ENCODE results near the gene PIK3CD. TPM values are rescaled to one million over a fixed set of nuclear protein-coding genes. Genes with fewer than 3 reads are reported as not detected.

PIK3CD gene
- total RNA-seq, 6 experiments from 2014 or later = 7.3 to 14.6 (median 9.2) TPM

- Mint-ChIP-seq H3K4me1 (ENCODE audit: low read depth) (peaks cover 18% of the 10 kb centered on the region), H3K27me3 (ENCODE audit: insufficient read depth) (peaks cover 6% of the 10 kb centered on the region; the same call in 1 of the 2 replicates)
- DNase-seq = no peak
Measured at GRCh38 chr1:9655836-9656235, 4.3 kb downstream of the PIK3CD start.

GRCh38 chr1:9657521-9658032, 6.0 kb downstream of the PIK3CD start:
- Mint-ChIP-seq H3K9me3 (no peaks in the 10 kb centered on the region), H3K4me1 (ENCODE audit: low read depth) (peaks cover 13% of the 10 kb centered on the region), H3K27me3 (ENCODE audit: insufficient read depth) (peaks cover under 1% of the 10 kb centered on the region), H3K27ac (no peak overlapping the region), H3K4me3 (no peak overlapping the region), H3K36me3 (ENCODE audit: low read depth) (no peaks in the 10 kb centered on the region)
- DNase-seq = no peak
- no peak for TF ChIP-seq CTCF (IDR thresholded peaks at IDR 0.05)

More at GRCh38 chr1:9655836-9656235, 4.3 kb downstream of the PIK3CD start:
- TF ChIP-seq CTCF (IDR thresholded peaks at IDR 0.05) = no peak
- no peak overlapping the region for H3K27ac Mint-ChIP-seq
- no peaks in the 10 kb centered on the region for H3K36me3 Mint-ChIP-seq (ENCODE audit: low read depth)
- H3K9me3 Mint-ChIP-seq = no peaks in the 10 kb centered on the region
- no peak overlapping the region for H3K4me3 Mint-ChIP-seq

- Mint-ChIP-seq H3K36me3 (ENCODE audit: low read depth) (no peaks in the 10 kb centered on the region), H3K27me3 (ENCODE audit: insufficient read depth) (peaks cover 2% of the 10 kb centered on the region), H3K9me3 (no peaks in the 10 kb centered on the region), H3K27ac (no peak overlapping the region), H3K4me1 (ENCODE audit: low read depth) (peaks cover 13% of the 10 kb centered on the region), H3K4me3 (no peak overlapping the region)
- no peak for DNase-seq
- no peak for TF ChIP-seq CTCF (IDR thresholded peaks at IDR 0.05)
Measured at GRCh38 chr1:9658199-9658598, 6.7 kb downstream of the PIK3CD start.

DNA sequence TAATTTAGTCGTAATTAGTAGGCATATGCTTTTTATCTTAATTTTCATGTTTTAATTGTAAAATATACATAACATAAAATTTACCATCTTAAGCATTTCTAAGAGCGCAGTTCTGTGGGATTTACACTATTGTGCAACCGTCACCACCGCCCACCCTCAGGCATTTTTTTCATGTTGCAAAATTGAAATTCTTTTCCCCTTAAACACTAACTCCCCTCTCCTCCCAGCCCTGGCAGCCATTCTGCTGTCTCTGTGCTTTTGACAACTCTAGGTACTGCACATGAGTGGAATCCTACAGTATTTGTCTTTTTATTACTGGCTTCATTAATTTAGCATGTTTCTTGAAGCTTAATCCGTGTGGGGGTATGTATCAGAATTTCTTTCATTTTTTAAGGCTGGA, 7.8 kb downstream of the PIK3CD start:
- Mint-ChIP-seq H3K27ac (no peak overlapping the region), H3K4me3 (no peak overlapping the region), H3K36me3 (ENCODE audit: low read depth) (no peaks in the 10 kb centered on the region), H3K4me1 (ENCODE audit: low read depth) (peaks cover 13% of the 10 kb centered on the region), H3K27me3 (ENCODE audit: insufficient read depth) (peaks cover 2% of the 10 kb centered on the region), H3K9me3 (no peaks in the 10 kb centered on the region)
- peak; percentile 60 for DNase-seq
- TF ChIP-seq CTCF (IDR thresholded peaks at IDR 0.05) = no peak

DNA sequence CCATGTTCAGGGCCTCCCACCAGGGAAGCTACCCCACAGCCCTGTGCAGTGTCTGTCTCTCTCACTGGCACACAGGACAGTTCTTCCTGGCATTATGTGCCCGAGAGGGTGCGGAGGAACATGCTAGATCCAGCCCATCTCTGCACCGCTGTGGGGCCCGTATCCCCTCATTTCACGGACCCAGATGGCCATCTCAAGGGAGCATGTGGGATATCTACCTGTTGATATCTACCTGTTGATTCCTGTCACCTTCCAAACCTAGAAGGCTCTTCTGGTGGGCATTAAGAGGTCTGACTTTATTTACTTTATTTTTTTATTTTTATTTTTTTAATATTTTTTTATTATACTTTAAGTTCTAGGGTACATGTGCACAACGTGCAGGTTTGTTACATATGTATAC, 11.7 kb downstream of the PIK3CD start:
- H3K4me3 Mint-ChIP-seq = no peak overlapping the region
- no peak overlapping the region for H3K27ac Mint-ChIP-seq

More for the DNA sequence above, 11.7 kb downstream of the PIK3CD start:
- Mint-ChIP-seq H3K4me1 (ENCODE audit: low read depth) (peaks cover 13% of the 10 kb centered on the region), H3K36me3 (ENCODE audit: low read depth) (no peaks in the 10 kb centered on the region), H3K27me3 (ENCODE audit: insufficient read depth) (peaks cover 2% of the 10 kb centered on the region; the same call in 1 of the 2 replicates), H3K9me3 (no peaks in the 10 kb centered on the region)
- no peak for TF ChIP-seq CTCF (IDR thresholded peaks at IDR 0.05)
- no peak for DNase-seq

Data from HFFc6 (cell line).